HEK293 (cell line): ENCODE measurements around the gene ARF3.
A peak's percentile ranks its signal among the peaks of the same experiment; 100 is the strongest.

ENCODE experiments used
- BCL11A ChIP-seq: fragments of 450-650 bp; formaldehyde crosslinking; IDR thresholded peaks from 2 replicates; pipeline ENCODE4 v1.5.1; 2016; ENCODE audit warnings: low read depth, missing biosample characterization, missing genetic modification characterization
- EGR2 ChIP-seq: fragments of 450-650 bp; formaldehyde crosslinking; IDR thresholded peaks from 2 replicates; pipeline ENCODE4 v1.5.1; 2016; ENCODE audit warnings: low read depth, missing biosample characterization, missing genetic modification characterization
- GLI4 ChIP-seq: fragments of 450-650 bp; formaldehyde crosslinking; IDR thresholded peaks from 2 replicates; pipeline ENCODE4 v1.5.1; 2016; ENCODE audit warnings: missing biosample characterization, missing genetic modification characterization
- HOXC10 ChIP-seq: sonication (generic); formaldehyde crosslinking; IDR thresholded peaks from 2 replicates; pipeline ENCODE4 v1.8.1; 2023; ENCODE audit warnings: mild to moderate bottlenecking, missing genetic modification reagents
- INSM2 ChIP-seq: fragments of 450-650 bp; formaldehyde crosslinking; IDR thresholded peaks from 2 replicates; pipeline ENCODE4 v1.5.1; 2016; ENCODE audit warnings: missing biosample characterization, missing genetic modification characterization
- SALL2 ChIP-seq: fragments of 450-650 bp; formaldehyde crosslinking; IDR thresholded peaks from 2 replicates; pipeline ENCODE4 v1.5.0; 2017; ENCODE audit warnings: missing biosample characterization, mild to moderate bottlenecking, missing genetic modification characterization, borderline replicate concordance
- SP7 ChIP-seq: fragments of 450-650 bp; formaldehyde crosslinking; IDR thresholded peaks from 2 replicates; pipeline ENCODE4 v1.5.1; 2016; ENCODE audit warnings: missing biosample characterization, missing genetic modification characterization
- ZBTB7A ChIP-seq: fragments of 450-650 bp; formaldehyde crosslinking; IDR thresholded peaks from 2 replicates; pipeline ENCODE4 v1.5.1; 2016; ENCODE audit warnings: low read depth, missing biosample characterization, missing genetic modification characterization
- ZBTB8A ChIP-seq: fragments of 450-650 bp; formaldehyde crosslinking; IDR thresholded peaks from 2 replicates; pipeline ENCODE4 v1.5.1; 2016; ENCODE audit warnings: missing biosample characterization, missing genetic modification characterization
- ZFP69B ChIP-seq: fragments of 450-650 bp; formaldehyde crosslinking; IDR thresholded peaks from 2 replicates; pipeline ENCODE4 v1.5.1; 2016; ENCODE audit warnings: missing biosample characterization, missing genetic modification characterization
- ZNF335 ChIP-seq: fragments of 450-650 bp; formaldehyde crosslinking; conservative IDR thresholded peaks from 2 replicates; pipeline ENCODE4 v1.5.1; 2016; ENCODE audit warnings: missing biosample characterization, missing genetic modification characterization
- ZNF341 ChIP-seq: fragments of 450-650 bp; formaldehyde crosslinking; IDR thresholded peaks from 2 replicates; pipeline ENCODE4; 2016; ENCODE audit warnings: low read depth, missing biosample characterization, missing genetic modification characterization
- ZNF350 ChIP-seq: fragments of 450-650 bp; formaldehyde crosslinking; IDR thresholded peaks from 2 replicates; pipeline ENCODE4 v1.5.0; 2017; ENCODE audit warnings: missing biosample characterization, mild to moderate bottlenecking, missing genetic modification characterization
- ZNF473 ChIP-seq: fragments of 450-650 bp; formaldehyde crosslinking; IDR thresholded peaks from 2 replicates; pipeline ENCODE4 v1.5.1; 2017; ENCODE audit warnings: missing biosample characterization, missing genetic modification characterization
- ZNF558 ChIP-seq: fragments of 450-650 bp; formaldehyde crosslinking; IDR thresholded peaks from 2 replicates; pipeline ENCODE4 v1.5.1; 2016; ENCODE audit warnings: missing biosample characterization, missing genetic modification characterization
- ZNF624 ChIP-seq: fragments of 450-650 bp; formaldehyde crosslinking; IDR thresholded peaks from 2 replicates; pipeline ENCODE4 v1.5.1; 2017; ENCODE audit warnings: missing biosample characterization, missing genetic modification characterization
- ZNF843 ChIP-seq: fragments of 450-650 bp; formaldehyde crosslinking; IDR thresholded peaks from 2 replicates; pipeline ENCODE4 v1.5.1; 2016; ENCODE audit warnings: missing biosample characterization, missing genetic modification characterization
- TF ChIP-seq, protein P1 (sequence below): fragments of 450-650 bp; formaldehyde crosslinking; IDR thresholded peaks from 2 replicates; pipeline ENCODE4 v1.5.1; 2016; ENCODE audit warnings: missing biosample characterization, missing genetic modification characterization
- TF ChIP-seq, protein P2 (sequence below): fragments of 450-650 bp; formaldehyde crosslinking; IDR thresholded peaks from 2 replicates; pipeline ENCODE4 v1.5.1; 2016; ENCODE audit warnings: missing biosample characterization, missing genetic modification characterization
- TF ChIP-seq, protein P3 (sequence below): fragments of 450-650 bp; formaldehyde crosslinking; IDR thresholded peaks from 2 replicates; pipeline ENCODE4 v1.5.1; 2016; ENCODE audit warnings: missing biosample characterization, missing genetic modification characterization, borderline replicate concordance
- TF ChIP-seq, protein P4 (sequence below): fragments of 450-650 bp; formaldehyde crosslinking; IDR thresholded peaks from 2 replicates; pipeline ENCODE4 v1.5.1; 2017; ENCODE audit warnings: missing biosample characterization, missing genetic modification characterization
- TF ChIP-seq, protein P5 (sequence below): fragments of 450-650 bp; formaldehyde crosslinking; IDR thresholded peaks from 2 replicates; pipeline ENCODE4 v1.5.1; 2016; ENCODE audit warnings: missing biosample characterization, missing genetic modification characterization

Gene ARF3

GRCh38 chr12:48956279-48957140, 777 bp downstream of the ARF3 start (continued):
- TF ChIP-seq ZNF341: peak; percentile 88
- TF ChIP-seq ZNF843: no peak
- TF ChIP-seq ZNF624: no peak
- TF ChIP-seq, protein P1, sequence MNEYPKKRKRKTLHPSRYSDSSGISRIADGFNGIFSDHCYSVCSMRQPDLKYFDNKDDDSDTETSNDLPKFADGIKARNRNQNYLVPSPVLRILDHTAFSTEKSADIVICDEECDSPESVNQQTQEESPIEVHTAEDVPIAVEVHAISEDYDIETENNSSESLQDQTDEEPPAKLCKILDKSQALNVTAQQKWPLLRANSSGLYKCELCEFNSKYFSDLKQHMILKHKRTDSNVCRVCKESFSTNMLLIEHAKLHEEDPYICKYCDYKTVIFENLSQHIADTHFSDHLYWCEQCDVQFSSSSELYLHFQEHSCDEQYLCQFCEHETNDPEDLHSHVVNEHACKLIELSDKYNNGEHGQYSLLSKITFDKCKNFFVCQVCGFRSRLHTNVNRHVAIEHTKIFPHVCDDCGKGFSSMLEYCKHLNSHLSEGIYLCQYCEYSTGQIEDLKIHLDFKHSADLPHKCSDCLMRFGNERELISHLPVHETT (tag by site-specific recombination): 0 out of 2 replicates have a peak, but pooled peaks have one; percentile 27
- TF ChIP-seq ZNF335 (tag by site-specific recombination): peak; percentile 75
- no peak for TF ChIP-seq ZNF473 (tag by site-specific recombination)
- TF ChIP-seq GLI4: 0 out of 2 replicates have a peak, but pooled peaks have one; percentile 26
- TF ChIP-seq ZBTB7A (tag by site-specific recombination): 0 out of 2 replicates have a peak, but pooled peaks have one; percentile 8
- TF ChIP-seq SP7 (tag by site-specific recombination): peak; percentile 58; the same call in 1 of the 2 replicates
- TF ChIP-seq, protein P2, sequence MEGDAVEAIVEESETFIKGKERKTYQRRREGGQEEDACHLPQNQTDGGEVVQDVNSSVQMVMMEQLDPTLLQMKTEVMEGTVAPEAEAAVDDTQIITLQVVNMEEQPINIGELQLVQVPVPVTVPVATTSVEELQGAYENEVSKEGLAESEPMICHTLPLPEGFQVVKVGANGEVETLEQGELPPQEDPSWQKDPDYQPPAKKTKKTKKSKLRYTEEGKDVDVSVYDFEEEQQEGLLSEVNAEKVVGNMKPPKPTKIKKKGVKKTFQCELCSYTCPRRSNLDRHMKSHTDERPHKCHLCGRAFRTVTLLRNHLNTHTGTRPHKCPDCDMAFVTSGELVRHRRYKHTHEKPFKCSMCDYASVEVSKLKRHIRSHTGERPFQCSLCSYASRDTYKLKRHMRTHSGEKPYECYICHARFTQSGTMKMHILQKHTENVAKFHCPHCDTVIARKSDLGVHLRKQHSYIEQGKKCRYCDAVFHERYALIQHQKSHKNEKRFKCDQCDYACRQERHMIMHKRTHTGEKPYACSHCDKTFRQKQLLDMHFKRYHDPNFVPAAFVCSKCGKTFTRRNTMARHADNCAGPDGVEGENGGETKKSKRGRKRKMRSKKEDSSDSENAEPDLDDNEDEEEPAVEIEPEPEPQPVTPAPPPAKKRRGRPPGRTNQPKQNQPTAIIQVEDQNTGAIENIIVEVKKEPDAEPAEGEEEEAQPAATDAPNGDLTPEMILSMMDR (tag by site-specific recombination): peak; percentile 87
- TF ChIP-seq, protein P3, sequence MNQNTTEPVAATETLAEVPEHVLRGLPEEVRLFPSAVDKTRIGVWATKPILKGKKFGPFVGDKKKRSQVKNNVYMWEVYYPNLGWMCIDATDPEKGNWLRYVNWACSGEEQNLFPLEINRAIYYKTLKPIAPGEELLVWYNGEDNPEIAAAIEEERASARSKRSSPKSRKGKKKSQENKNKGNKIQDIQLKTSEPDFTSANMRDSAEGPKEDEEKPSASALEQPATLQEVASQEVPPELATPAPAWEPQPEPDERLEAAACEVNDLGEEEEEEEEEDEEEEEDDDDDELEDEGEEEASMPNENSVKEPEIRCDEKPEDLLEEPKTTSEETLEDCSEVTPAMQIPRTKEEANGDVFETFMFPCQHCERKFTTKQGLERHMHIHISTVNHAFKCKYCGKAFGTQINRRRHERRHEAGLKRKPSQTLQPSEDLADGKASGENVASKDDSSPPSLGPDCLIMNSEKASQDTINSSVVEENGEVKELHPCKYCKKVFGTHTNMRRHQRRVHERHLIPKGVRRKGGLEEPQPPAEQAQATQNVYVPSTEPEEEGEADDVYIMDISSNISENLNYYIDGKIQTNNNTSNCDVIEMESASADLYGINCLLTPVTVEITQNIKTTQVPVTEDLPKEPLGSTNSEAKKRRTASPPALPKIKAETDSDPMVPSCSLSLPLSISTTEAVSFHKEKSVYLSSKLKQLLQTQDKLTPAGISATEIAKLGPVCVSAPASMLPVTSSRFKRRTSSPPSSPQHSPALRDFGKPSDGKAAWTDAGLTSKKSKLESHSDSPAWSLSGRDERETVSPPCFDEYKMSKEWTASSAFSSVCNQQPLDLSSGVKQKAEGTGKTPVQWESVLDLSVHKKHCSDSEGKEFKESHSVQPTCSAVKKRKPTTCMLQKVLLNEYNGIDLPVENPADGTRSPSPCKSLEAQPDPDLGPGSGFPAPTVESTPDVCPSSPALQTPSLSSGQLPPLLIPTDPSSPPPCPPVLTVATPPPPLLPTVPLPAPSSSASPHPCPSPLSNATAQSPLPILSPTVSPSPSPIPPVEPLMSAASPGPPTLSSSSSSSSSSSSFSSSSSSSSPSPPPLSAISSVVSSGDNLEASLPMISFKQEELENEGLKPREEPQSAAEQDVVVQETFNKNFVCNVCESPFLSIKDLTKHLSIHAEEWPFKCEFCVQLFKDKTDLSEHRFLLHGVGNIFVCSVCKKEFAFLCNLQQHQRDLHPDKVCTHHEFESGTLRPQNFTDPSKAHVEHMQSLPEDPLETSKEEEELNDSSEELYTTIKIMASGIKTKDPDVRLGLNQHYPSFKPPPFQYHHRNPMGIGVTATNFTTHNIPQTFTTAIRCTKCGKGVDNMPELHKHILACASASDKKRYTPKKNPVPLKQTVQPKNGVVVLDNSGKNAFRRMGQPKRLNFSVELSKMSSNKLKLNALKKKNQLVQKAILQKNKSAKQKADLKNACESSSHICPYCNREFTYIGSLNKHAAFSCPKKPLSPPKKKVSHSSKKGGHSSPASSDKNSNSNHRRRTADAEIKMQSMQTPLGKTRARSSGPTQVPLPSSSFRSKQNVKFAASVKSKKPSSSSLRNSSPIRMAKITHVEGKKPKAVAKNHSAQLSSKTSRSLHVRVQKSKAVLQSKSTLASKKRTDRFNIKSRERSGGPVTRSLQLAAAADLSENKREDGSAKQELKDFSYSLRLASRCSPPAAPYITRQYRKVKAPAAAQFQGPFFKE (tag by site-specific recombination): no peak
- peak; percentile 62 for TF ChIP-seq ZBTB8A
- TF ChIP-seq, protein P4, sequence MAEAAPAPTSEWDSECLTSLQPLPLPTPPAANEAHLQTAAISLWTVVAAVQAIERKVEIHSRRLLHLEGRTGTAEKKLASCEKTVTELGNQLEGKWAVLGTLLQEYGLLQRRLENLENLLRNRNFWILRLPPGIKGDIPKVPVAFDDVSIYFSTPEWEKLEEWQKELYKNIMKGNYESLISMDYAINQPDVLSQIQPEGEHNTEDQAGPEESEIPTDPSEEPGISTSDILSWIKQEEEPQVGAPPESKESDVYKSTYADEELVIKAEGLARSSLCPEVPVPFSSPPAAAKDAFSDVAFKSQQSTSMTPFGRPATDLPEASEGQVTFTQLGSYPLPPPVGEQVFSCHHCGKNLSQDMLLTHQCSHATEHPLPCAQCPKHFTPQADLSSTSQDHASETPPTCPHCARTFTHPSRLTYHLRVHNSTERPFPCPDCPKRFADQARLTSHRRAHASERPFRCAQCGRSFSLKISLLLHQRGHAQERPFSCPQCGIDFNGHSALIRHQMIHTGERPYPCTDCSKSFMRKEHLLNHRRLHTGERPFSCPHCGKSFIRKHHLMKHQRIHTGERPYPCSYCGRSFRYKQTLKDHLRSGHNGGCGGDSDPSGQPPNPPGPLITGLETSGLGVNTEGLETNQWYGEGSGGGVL (tag by site-specific recombination): peak; percentile 99
- TF ChIP-seq ZFP69B (tag by site-specific recombination): peak; percentile 86; the same call in 1 of the 2 replicates
- TF ChIP-seq INSM2 (tag by site-specific recombination): peak; percentile 54; the same call in 1 of the 2 replicates
- no peak for TF ChIP-seq ZNF350 (tag by site-specific recombination)
- no peak for TF ChIP-seq SALL2 (tag by site-specific recombination)
- no peak for TF ChIP-seq BCL11A (tag by site-specific recombination)
- no peak for TF ChIP-seq HOXC10 (CRISPR knock-in tag)
- 0 out of 2 replicates have a peak, but pooled peaks have one; percentile 35 for TF ChIP-seq ZNF558 (tag by site-specific recombination)
- peak; percentile 96 for TF ChIP-seq EGR2
- TF ChIP-seq, protein P5, sequence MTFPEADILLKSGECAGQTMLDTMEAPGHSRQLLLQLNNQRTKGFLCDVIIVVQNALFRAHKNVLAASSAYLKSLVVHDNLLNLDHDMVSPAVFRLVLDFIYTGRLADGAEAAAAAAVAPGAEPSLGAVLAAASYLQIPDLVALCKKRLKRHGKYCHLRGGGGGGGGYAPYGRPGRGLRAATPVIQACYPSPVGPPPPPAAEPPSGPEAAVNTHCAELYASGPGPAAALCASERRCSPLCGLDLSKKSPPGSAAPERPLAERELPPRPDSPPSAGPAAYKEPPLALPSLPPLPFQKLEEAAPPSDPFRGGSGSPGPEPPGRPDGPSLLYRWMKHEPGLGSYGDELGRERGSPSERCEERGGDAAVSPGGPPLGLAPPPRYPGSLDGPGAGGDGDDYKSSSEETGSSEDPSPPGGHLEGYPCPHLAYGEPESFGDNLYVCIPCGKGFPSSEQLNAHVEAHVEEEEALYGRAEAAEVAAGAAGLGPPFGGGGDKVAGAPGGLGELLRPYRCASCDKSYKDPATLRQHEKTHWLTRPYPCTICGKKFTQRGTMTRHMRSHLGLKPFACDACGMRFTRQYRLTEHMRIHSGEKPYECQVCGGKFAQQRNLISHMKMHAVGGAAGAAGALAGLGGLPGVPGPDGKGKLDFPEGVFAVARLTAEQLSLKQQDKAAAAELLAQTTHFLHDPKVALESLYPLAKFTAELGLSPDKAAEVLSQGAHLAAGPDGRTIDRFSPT (tag by site-specific recombination): peak; percentile 83
